ENCODE data around the gene ZNF664.

The ZNF664 gene

GRCh38 chr12:123936956-123937706 is 35.9 kb upstream of the ZNF664 start:
- H3K4me2 ChIP-seq (ENCODE audit: low read length) = no peak overlapping the region
- no peak overlapping the region for H3K9ac ChIP-seq (ENCODE audit: low read length)
- no peaks in the 10 kb centered on the region for H4K20me1 ChIP-seq (ENCODE audit: insufficient read depth, low read length)
- H3K79me2 ChIP-seq (ENCODE audit: low read length) = no peaks in the 10 kb centered on the region
- H3K4me1 ChIP-seq (ENCODE audit: low read length) = peaks cover 12% of the 10 kb centered on the region
- no peaks in the 10 kb centered on the region for H3K9me3 ChIP-seq (ENCODE audit: insufficient read depth, low read length)
- no peak overlapping the region for H3K27ac ChIP-seq (ENCODE audit: low read length)
- no peak overlapping the region for H2AFZ ChIP-seq (ENCODE audit: low read depth, low read length)
- peaks cover 5% of the 10 kb centered on the region for H3K36me3 ChIP-seq (replicated peaks; ENCODE audit: low read depth, low read length)
- peaks cover 2% of the 10 kb centered on the region; the same call in 1 of the 2 replicates for H3K27me3 ChIP-seq (ENCODE audit: low read depth, low read length)
- TF ChIP-seq EZH2phosphoT487 (IDR thresholded peaks at IDR 0.05; ENCODE audit: low read depth) (no peak), CTCF (IDR thresholded peaks at IDR 0.05; ENCODE audit: low read depth, low read length) (no peak)
- H3K4me3 ChIP-seq (ENCODE audit: low read length) = no peak overlapping the region

- Histone ChIP-seq H3K36me3 (replicated peaks; ENCODE audit: low read depth, low read length) (peaks cover 5% of the 10 kb centered on the region), H3K4me1 (ENCODE audit: low read length) (peaks cover 12% of the 10 kb centered on the region), H3K27ac (ENCODE audit: low read length) (no peak overlapping the region), H3K9ac (ENCODE audit: low read length) (no peak overlapping the region), H3K79me2 (ENCODE audit: low read length) (no peaks in the 10 kb centered on the region), H2AFZ (ENCODE audit: low read depth, low read length) (no peak overlapping the region), H3K4me2 (ENCODE audit: low read length) (no peak overlapping the region), H3K4me3 (ENCODE audit: low read length) (no peak overlapping the region), H3K27me3 (ENCODE audit: low read depth, low read length) (no peaks in the 10 kb centered on the region), H3K9me3 (ENCODE audit: insufficient read depth, low read length) (no peaks in the 10 kb centered on the region), H4K20me1 (ENCODE audit: insufficient read depth, low read length) (no peaks in the 10 kb centered on the region)
- no peak for TF ChIP-seq EZH2phosphoT487 (IDR thresholded peaks at IDR 0.05; ENCODE audit: low read depth)
- TF ChIP-seq CTCF (IDR thresholded peaks at IDR 0.05; ENCODE audit: low read depth, low read length) = no peak
Observed at GRCh38 chr12:123937707-123938591, 35.1 kb upstream of the ZNF664 start.

- no peak for TF ChIP-seq EZH2phosphoT487 (IDR thresholded peaks at IDR 0.05; ENCODE audit: low read depth)
- TF ChIP-seq CTCF (IDR thresholded peaks at IDR 0.05; ENCODE audit: low read depth, low read length) = peak; percentile 36; the same call in 1 of the 2 replicates
- Histone ChIP-seq H3K4me3 (ENCODE audit: low read length) (no peak overlapping the region), H3K9me3 (ENCODE audit: insufficient read depth, low read length) (no peaks in the 10 kb centered on the region), H3K27me3 (ENCODE audit: low read depth, low read length) (no peaks in the 10 kb centered on the region), H3K27ac (ENCODE audit: low read length) (no peak overlapping the region), H3K79me2 (ENCODE audit: low read length) (no peaks in the 10 kb centered on the region), H3K4me1 (ENCODE audit: low read length) (peaks cover 12% of the 10 kb centered on the region), H3K36me3 (replicated peaks; ENCODE audit: low read depth, low read length) (peaks cover 5% of the 10 kb centered on the region), H3K4me2 (ENCODE audit: low read length) (peak overlapping the region; percentile 14; the same call in 1 of the 2 replicates), H4K20me1 (ENCODE audit: insufficient read depth, low read length) (no peaks in the 10 kb centered on the region), H2AFZ (ENCODE audit: low read depth, low read length) (no peak overlapping the region), H3K9ac (ENCODE audit: low read length) (no peak overlapping the region)
Observed at GRCh38 chr12:123938679-123939480, 34.1 kb upstream of the ZNF664 start.
